Mucosa of descending colon (tissue), 3 donors: ENCODE measurements around the gene SPAG9. TPM values are rescaled to one million over a fixed set of nuclear protein-coding genes. Genes with fewer than 3 reads are reported as not detected.

Experiments used
- ATAC-seq: fragments of 200-7000 bp; cut with Tn5 transposase; one replicate; pipeline ENCODE4 v1.9.1; 2020; ENCODE audit warnings: mild to moderate bottlenecking, moderate library complexity
- DNase-seq, 3 donors: peaks; one replicate each; pipeline ENCODE4 v3.0.0-alpha.2; 2020
- H3K36me3 ChIP-seq: fragments of 200-600 bp; one replicate; pipeline ENCODE4 v1.8.0; 2021; ENCODE audit warnings: low read depth, mild to moderate bottlenecking
- H3K4me1 ChIP-seq: fragments of 200-600 bp; one replicate; pipeline ENCODE4 v1.8.0; 2021; ENCODE audit warnings: low read depth, mild to moderate bottlenecking
- H3K4me3 ChIP-seq: fragments of 200-600 bp; one replicate; pipeline ENCODE4 v1.8.0; 2021; ENCODE audit warnings: mild to moderate bottlenecking
- H3K9me3 ChIP-seq: fragments of 200-600 bp; one replicate; pipeline ENCODE4 v1.8.0; 2021; ENCODE audit warnings: mild to moderate bottlenecking
- intact Hi-C, 2 donors: fragments of 100-400 bp; cut with DNase I in 1 of 2; cut with micrococcal nuclease in 1 of 2; formaldehyde crosslinking; loops; one replicate each; pipeline versions ENCODE4 v1.11.0 to v1.11.1; 2022; cut with DNase I, micrococcal nuclease
- total RNA-seq, 3 donors: library from RNA; stranded (reverse); fragmentation: NEBNext Ultra II Directional in 2 of 3; extraction: Animal tissue kit (Norgen Biotek cat#: 25700) in 2 of 3; gene quantifications; one replicate each; pipeline versions ENCODE4 v1.2.1 to v1.2.4, GENCODE V29; 2021 to 2023
- TF ChIP-seq, protein P1 (sequence below): fragments of 200-600 bp; IDR thresholded peaks from one replicate; pipeline ENCODE4 v1.8.0; 2022; ENCODE audit warnings: antibody characterized with exemption, mild to moderate bottlenecking
- donor health status: DM: no; HTN: no; CAD: no; lungs with moderate emphysema.
- donor health status: DM: no; HTN: no; CAD: no.
- donor health status: DM: no; HTN: yes; CAD: no.

SPAG9 gene
- total RNA-seq, 3 donors from 2014 or later, result 64.1 to 96.7 (median 79.8) TPM

DNA sequence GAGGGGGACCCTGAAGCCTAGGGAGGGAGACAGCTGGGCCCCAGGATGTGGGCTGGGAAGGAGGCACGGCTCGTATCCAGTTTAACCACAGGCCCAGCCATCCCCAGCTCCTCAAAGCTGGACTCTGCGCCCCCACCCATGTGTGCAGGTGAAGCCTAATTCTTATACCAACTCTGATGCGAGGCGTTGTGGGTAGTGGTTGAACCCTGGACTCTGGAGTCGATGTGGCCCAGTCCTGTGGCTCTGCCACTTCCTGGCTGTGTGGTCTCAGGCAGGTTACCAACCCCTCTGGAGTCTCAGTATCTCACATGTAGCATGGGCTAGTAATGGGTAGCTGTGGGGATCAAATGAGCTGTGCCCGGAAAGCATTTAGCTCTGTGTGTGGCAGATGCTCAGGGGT is 194.1 kb downstream of the SPAG9 start:
- TF ChIP-seq, protein P1, sequence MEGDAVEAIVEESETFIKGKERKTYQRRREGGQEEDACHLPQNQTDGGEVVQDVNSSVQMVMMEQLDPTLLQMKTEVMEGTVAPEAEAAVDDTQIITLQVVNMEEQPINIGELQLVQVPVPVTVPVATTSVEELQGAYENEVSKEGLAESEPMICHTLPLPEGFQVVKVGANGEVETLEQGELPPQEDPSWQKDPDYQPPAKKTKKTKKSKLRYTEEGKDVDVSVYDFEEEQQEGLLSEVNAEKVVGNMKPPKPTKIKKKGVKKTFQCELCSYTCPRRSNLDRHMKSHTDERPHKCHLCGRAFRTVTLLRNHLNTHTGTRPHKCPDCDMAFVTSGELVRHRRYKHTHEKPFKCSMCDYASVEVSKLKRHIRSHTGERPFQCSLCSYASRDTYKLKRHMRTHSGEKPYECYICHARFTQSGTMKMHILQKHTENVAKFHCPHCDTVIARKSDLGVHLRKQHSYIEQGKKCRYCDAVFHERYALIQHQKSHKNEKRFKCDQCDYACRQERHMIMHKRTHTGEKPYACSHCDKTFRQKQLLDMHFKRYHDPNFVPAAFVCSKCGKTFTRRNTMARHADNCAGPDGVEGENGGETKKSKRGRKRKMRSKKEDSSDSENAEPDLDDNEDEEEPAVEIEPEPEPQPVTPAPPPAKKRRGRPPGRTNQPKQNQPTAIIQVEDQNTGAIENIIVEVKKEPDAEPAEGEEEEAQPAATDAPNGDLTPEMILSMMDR, result no peak
- intact Hi-C loops, result no loop called here
- H3K4me1 ChIP-seq, result peaks cover 20% of the 10 kb centered on the region
- H3K36me3 ChIP-seq, result no peaks in the 10 kb centered on the region
- ATAC-seq, result no peak
- no peak overlapping the region for H3K4me3 ChIP-seq
- no peak for DNase-seq
- no peaks in the 10 kb centered on the region for H3K9me3 ChIP-seq

DNA sequence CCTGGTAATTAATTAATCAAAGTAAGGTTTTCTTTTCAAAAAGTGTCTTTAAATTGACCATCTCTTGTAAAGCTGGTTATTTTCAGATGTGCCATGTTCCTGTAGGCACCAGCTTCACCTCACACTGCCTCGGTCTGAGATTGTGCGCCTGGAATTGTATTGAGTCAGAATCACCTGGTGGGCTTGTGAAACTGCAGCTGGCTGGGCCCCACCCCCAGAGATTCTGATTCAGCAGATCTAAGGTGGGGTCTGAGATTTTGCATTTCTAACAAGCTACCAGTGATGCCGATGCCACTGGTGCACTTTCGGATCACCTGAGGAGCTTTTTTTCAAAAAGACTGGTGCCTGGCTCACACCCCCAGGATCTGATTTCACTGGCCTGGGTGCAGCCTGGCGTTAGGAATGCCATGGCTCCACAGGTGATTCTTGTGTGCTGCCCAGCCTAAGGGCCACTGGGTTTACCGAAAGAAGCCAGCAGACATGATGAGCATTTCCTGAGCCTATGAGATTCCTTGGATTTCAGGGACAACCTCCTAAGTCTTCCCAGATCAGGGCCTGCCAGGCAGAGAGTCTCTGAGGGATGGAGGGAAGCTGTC is 195.3 kb downstream of the SPAG9 start:
- no peaks in the 10 kb centered on the region for H3K36me3 ChIP-seq
- H3K9me3 ChIP-seq, result no peaks in the 10 kb centered on the region
- intact Hi-C loops, result no loop called here
- peaks cover 31% of the 10 kb centered on the region for H3K4me1 ChIP-seq
- DNase-seq (no peak), ATAC-seq (no peak)
- H3K4me3 ChIP-seq, result no peak overlapping the region
- TF ChIP-seq, protein P1, result no peak

DNA sequence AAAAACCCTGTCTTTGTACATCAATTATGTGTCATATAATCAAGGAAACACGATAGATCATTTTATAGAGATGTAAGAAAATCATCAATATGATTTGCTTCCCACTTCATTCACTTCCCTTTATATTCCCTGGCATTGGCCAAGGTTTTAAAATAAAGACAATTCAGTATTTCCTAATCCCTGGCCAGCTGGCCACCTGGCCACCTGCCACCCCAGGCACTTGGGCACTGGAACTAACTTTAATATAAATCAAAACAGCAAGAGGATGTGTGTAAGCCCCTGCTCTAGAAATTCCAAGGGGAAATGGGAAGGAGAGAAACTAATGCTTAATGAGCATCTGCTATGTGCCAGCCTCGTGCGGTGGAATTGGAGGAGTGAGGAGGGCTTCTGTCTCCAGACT is 195.9 kb downstream of the SPAG9 start:
- ATAC-seq, result no peak
- intact Hi-C loops, result no loop called here

DNA sequence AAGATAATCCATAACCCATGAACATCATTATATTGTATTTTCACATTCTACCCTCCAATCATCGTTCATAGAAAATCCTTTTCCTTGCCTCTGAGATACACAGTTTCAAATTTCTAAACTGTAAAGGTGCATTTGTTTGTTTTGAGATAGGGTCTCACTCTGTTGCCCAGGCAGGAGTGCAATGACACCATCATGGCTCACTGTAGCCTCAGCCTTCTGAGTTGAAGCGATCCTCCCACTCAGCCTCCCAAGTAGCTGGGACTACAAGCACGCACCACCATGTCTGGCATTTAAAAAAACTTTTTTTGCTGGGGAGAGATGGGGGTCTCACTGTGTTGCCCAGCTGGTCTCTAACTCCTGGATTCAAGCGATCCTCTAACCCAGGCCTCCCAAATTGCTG is 196.4 kb downstream of the SPAG9 start:
- Histone ChIP-seq H3K4me3 (no peak overlapping the region), H3K36me3 (no peaks in the 10 kb centered on the region), H3K4me1 (peaks cover 40% of the 10 kb centered on the region), H3K9me3 (no peaks in the 10 kb centered on the region)
- intact Hi-C loops, result no loop called here
- DNase-seq, result no peak
- TF ChIP-seq, protein P1, result no peak
- no peak for ATAC-seq

More for the DNA sequence above, 195.9 kb downstream of the SPAG9 start:
- H3K36me3 ChIP-seq, result no peaks in the 10 kb centered on the region
- H3K4me3 ChIP-seq, result no peak overlapping the region
- H3K9me3 ChIP-seq, result no peaks in the 10 kb centered on the region
- TF ChIP-seq, protein P1, result no peak
- DNase-seq, result no peak
- peaks cover 35% of the 10 kb centered on the region for H3K4me1 ChIP-seq

DNA sequence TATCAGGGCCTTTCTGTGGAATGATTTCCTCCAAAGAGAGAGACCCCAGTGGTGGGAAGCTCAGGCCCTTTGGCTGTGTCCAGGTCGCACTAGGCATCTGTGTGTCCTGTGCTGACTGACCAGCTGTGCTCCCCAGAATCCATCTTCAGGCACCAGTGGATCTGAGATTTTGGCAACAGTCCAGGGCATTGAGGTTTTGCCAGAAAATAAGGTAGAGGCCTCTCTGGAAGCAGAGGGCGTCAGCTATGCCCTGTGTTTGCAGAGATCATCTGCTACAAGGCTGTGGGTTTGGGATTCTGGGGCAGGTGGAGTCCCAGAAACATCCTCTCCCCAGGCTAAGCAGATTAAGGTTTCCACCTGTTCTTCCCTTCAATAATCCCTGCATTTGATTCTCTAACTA is 197.1 kb downstream of the SPAG9 start:
- Histone ChIP-seq H3K9me3 (no peaks in the 10 kb centered on the region), H3K4me1 (peaks cover 46% of the 10 kb centered on the region), H3K4me3 (no peak overlapping the region), H3K36me3 (no peaks in the 10 kb centered on the region)
- DNase-seq (peak in 1 of 3 donors; percentile 10), ATAC-seq (no peak)
- intact Hi-C loops, result no loop called here
- TF ChIP-seq, protein P1, result no peak
